ENCODE results near the gene HELZ2.
"Not testable (repeated sequence)": the region's sequence is repeated elsewhere in the genome, so short reads cannot be mapped to it uniquely, and the experiment has no call there.

Gene HELZ2, protein sequence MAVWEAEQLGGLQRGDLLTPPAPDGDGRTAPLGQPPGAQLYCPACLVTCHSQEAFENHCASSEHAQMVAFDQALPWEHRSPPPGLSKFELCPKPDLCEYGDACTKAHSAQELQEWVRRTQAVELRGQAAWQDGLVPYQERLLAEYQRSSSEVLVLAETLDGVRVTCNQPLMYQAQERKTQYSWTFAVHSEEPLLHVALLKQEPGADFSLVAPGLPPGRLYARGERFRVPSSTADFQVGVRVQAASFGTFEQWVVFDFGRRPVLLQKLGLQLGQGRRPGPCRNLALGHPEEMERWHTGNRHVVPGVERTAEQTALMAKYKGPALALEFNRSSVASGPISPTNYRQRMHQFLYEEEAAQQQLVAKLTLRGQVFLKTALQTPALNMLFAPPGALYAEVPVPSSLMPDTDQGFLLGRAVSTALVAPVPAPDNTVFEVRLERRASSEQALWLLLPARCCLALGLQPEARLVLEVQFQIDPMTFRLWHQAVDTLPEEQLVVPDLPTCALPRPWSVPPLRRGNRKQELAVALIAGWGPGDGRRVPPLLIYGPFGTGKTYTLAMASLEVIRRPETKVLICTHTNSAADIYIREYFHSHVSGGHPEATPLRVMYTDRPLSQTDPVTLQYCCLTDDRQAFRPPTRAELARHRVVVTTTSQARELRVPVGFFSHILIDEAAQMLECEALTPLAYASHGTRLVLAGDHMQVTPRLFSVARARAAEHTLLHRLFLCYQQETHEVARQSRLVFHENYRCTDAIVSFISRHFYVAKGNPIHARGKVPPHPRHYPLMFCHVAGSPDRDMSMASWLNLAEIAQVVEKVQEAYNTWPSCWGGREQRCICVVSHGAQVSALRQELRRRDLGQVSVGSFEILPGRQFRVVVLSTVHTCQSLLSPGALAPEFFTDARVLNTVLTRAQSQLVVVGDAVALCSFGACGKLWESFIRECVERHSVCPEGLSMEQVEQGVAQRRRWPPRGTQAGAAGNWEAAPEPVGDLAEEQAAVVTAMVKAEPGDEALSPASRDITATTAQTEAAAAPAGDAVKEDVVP (N-terminal part only)

DNA sequence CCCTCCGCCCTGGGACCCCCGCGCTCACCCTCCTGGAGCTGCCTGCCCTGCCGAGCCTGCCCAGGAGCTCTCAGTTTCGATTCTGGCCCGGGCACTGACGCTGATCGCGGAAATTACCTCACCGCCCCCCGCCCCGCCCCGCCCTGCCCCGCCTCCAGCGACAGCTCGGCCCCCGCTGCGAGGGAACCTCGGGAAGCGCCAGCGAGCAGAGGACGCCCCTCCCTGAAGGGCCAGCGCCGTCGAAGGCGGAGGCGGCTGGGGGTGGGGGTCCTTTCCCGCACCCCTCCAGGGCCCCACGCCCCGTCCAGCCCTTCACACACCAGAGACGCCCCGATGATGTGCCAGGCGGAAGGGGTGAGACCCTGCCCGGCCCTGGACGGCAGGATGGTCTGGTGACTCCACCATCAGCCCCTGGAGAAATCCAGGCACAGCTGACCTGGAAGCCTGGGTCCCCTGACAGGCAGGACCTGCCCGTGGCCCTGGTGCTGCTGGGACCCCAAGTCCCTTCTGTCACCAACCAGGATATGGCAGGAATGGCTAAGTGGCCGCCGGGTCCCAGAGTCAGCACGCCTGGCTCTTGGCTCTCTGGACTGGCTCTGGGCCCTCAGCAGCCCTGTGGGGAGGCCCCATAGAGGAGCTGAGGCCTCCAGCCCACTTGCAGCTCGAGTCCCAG, at the start of gene HELZ2:
Gene HELZ2 (minus strand): TSS at position 84 of the 673 bp plus-strand sequence. CDS start 1,854 bp downstream, outside the sequence.
- peak; percentile 65 for DNase-seq

DNA sequence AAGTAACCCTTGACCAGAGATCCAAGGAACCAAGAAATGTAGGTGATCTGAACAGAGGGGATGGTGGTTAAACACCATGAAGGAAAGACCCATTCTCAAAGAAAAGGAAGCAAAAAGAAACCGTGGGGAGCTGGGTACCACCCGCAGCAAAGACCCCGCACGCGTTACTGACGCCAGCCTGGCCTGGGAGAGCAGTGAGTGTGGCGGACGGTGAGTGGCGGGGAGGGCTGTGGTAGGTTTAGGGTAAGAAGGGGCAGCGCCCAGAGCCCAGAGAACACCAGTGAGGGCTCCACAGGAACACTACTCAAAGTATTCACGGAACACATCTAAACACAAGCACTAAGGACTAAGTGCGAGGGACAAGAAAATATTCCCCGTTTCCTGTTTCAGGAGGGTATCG, 48.7 kb upstream of the HELZ2 start:
- no peak for DNase-seq

DNA sequence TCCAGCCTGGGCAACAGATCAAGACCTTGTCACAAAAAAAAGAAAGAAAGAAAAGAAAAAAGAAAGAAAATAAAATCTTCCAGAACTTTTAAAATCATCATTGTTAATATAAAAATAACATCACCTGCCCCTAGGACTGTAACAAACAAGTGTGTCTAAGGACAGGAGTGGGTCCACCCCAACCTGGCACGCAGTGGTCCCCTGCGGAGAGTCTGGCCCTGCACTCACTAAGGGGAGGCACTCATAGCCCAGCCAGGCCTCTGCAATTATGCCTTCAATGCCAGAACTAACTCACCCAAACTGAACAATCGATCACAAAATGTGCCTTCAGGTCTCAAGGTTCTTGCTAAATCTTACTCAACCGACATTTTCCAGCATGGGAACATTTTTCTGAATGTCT, 48.1 kb upstream of the HELZ2 start:
- no peak for DNase-seq

DNA sequence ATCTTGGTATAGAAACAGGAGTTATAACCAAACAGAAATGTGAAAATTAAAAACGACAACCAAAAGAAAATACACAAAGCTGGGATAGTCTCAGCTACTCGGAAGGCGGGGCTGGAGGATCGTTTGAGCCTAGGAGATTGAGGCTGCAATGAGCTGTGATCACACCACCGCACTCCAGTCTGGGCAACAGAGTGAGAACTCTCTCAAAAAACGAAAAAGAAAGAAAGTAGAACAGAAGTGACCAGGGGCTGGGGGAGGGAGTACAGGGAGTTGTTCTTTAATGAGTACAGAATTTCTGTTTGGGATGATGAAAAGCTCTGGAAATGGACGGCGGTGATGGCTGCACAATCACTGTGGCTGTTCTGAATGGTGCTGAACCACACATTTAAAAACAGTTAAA, 47.0 kb upstream of the HELZ2 start:
- DNase-seq: no peak

DNA sequence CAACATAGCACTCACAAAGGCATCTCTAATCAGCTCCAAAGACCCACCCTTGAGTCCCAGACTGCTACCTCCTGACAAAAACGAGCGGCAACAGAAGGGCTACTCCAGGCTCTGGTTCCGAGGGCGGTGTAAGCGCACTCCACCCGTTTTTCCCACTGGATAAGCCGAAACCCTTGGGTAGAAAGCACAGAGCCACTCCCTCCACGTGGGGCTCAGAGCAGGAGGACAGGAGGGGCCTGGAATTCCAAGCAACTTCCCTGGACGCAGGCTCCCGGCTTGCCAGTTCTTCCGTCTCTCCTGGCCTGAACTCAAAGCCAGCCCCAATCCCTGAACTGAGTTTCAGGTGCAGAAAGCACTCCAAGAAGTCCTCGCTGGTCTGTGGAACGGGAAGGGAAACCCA, 45.5 kb upstream of the HELZ2 start:
- no peak for DNase-seq

DNA sequence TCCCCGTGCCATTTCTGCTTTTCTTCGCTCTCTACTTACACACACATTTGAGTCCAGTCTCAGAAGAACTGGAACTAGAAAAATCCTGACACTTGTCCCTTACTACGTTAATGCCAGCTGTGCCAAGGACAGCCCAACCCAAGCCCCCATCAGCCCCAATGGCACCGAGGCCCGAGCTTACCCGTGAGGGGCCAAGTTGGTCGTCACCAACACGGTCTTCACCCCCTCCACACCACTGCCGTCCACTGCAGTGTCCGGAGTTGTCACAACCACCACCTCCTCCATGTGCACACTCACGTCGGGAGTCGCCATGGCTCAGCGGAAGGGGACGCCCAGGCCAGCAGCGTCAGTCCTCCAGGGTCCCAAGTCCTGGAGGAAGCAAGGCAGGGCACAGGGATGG, 45.0 kb upstream of the HELZ2 start:
- DNase-seq: no peak

DNA sequence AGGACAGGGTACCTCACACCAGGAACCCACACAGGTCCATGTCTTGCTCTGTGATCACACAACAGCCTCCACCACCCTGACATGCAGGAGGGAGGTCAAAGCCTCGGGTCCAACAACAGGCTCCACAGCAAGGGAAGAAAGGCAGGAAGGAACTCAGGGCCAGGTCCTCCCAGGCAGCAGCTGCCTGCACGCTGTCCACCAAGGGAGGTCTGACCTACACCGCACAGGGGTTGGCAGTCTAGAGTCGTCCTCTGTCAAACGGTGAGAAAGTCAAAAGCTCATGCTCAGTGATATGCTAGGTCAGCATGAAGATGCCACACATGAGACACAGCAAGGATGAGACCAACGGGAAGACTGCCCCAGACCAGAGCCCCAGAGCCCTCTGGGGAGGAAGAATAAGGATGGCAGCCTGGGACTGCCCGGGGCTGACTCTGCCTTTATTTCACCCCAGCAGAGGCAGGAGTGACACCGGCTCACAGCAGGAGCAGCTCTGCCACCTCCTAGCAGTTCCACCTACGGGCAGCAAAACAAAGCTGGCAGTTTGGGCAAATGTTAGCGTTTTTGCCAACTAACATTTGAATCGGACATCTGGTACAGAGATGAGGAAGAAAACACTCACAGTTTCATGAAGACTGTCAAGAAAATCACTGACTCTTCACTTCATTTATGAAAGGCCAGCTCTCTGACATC, 44.4 kb upstream of the HELZ2 start:
- no peak for DNase-seq

DNA sequence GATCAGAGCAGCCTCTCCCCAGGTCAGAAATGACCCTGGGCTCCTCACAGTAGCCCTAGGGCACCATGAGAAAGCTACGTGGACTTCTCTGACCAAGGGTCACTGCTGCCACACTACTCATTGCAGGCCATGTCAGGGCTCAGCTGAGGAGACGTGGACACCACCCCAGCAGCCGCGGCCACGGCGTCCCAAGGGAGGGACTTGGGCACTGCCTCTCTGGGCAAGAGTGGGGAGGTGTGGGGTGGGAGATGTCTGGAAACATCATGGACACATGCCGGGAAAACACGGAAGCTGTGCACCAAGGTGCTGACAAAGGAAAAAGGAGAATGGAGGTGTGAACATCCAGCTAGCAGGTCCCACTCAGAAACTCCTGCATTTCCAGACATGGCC, 43.8 kb upstream of the HELZ2 start:
- DNase-seq: no peak

DNA sequence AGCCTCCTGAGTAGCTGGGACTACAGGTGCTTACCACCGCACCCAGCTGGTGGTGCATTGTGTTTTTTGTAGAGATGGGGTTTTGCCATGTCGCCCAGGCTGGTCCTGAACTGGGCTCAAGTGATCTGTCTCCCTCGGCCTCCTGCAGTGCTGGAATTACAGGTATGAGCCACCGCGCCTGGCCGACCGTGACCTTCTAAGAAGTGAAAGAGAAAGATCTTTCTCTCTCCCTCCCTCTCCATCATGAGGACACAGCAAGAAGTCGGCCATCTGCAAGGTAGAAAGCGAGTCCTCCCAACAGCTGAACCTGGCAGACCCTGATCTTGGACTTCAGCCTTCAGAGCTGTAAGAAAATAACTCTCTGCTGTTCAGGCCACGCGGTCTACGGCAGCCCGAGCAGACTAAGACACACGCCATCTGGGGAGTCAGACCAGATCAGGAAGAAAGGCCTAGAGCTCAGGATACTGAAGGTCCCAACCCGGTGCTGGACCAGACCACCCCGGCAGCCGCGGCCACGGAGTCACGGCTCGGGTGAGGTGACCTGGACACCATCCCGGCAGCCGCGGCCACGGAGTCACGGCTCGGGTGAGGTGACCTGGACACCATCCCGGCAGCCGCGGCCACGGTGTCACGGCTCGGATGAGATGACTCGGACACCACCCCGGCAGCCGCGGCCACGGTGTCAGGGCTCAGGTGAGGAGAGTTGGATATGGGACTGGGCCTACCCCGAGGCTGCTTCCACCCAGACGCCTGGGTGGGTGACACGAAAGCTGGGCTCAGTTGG, 43.2 kb upstream of the HELZ2 start:
- DNase-seq: no peak

DNA sequence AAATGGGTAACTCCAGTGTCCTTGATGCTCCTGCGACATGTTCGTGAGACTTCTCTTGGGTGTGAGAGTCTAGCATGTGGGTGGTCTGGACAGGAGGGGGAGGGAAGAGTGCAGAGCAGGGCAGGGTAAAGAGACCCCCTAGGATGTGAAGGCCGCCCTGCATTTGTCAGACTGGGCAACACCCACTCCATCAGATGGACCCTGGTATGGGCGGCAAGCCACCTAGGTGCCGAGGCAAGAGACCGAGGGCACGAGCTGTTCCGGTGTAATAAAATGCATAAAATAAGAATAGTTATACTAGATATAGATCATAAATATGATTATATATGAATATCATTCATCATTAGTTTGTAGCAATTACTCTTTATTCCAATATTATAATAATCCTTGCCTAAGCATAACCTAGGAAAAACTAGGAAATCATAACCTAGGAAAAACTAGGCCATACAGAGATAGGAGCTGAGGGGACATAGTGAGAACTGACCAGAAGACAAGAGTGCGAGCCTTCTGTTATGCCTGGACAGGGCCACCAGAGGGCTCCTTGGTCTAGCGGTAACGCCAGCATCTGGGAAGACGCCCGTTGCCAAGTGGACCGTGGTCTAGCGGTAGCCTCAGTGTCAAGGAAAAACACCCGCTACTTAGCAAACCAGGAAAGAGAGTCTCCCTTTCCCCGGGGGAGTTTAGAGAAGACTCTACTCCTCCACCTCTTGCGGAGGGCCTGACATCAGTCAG, 40.0 kb upstream of the HELZ2 start:
- not testable (repeated sequence) for DNase-seq

DNA sequence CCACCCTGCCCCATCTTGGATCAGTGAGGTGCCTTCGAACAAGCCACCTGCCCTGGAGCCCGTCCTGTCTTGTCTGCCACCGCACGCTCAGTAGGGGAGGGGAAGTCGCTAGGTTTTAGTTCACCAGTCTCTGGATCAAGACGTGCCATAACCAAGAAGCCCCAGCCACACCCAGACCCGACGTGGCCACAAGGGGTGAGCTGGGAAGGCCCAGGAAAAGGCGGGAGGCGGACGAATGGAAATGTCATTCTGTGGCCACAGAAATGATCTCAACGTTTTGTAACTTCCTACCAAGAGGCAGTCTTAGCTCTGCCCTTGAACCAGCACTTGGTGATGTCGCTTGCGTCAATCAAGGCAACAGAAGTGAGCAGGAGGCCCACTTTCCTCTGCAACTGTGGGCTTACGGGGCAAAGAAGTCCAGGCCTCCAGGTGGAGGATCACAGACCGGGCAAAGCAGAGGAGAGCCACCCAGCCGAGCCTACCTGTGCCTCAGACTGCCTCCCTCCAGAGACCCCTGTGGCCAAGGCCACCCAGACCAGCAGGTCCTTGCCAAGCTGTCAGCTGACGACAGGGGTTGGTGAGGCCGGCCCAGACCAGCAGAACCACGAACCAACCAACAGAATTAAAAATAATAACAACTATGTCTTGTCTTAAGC, 38.4 kb upstream of the HELZ2 start:
- DNase-seq: no peak

DNA sequence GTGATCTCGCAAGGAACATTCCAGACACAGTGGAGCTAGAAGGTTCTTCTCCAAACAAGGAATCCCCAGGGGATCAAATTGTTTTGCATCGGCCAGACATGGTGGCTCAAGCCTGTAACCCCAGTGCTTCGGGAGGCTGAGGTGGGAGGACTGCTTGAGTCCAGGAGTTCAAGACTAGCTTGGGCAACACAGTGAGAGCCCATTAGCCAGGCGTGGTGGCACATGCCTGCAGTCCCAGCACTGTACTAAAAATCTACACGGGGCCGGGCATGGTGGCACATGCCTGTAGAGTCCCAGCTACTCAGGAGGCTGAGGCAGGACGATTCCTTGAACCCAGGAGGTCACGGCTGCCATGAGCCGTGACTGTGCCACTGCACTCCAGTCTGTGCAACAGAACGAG, 37.6 kb upstream of the HELZ2 start:
- no peak for DNase-seq

DNA sequence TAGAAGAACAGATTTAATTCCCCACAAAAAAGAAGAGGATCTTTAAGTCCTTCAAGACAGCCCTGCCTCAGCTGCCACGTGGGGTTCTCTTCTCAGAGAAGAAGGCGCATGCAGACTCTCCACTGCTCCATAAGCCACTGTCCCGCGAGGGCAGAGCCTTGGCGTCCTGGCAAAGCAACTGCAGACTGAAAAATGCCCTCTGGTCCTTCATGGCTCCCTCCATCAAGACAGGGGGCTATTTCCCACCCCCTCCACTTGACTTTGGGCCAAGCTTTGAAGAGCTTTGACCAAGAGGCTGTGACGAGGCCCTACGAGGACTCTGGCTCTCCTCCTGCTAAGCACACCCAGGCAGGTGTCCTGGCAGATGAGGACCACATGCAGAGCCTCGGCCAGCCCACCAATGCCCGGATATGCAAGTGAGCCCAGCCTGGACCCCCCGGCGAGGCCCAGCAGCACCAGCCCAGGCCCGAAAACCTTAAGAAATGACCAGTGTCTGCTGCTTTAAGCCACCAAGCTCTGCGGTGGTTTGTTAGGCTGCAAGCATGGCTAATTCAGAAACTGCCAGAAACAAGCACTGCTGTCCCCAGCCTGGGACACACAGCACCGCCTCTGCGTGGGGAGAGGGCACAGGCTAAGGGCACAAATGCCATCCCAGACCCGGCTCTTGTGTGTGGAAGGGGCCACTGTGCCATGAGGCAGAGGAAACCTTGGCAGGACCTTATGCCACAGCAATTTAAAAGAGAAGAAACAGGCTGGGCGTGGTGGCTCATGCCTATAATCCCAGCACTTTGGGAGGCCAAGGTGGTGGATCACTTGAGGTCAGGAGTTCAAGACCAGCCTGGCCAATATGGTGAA, 36.8 kb upstream of the HELZ2 start:
- DNase-seq: no peak

DNA sequence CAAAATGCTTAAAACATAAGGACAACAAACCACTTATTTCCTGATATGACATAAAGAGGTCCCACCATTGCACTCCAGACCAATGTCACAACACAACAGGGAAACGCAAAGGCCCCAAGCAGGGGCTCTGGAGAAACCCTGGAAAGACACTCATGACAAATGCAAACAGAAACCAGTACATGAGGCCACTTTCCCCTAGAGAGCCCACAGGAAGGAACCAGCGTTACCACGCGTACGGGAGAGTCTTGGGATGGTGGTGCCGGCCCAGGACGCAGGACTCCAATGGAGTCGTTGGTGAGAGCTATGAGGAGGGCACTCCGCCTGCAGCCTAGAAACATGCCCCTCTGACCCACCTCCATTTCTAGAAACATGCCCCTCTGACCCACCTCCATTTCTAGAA, 32.6 kb upstream of the HELZ2 start:
- DNase-seq: no peak

DNA sequence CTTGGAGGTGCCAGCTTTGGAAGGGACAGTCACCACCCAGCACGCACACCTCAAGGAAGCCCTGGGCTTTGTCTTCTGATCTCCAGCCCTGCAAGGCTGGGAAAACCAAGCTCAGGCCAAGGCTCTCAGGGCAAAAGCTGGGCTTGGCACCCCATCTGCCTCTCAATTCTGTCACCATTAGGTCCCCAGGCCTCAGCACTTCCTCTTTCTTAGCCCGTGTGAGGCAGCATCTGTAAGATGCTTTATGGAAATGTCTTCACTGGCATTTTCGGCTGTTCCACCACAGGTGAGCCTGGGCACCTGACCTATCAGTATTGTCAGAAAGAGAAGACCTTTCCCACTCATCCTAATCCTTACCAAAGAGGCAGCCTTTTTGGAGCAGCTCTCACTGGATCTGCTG, 28.3 kb upstream of the HELZ2 start:
- no peak for DNase-seq

DNA sequence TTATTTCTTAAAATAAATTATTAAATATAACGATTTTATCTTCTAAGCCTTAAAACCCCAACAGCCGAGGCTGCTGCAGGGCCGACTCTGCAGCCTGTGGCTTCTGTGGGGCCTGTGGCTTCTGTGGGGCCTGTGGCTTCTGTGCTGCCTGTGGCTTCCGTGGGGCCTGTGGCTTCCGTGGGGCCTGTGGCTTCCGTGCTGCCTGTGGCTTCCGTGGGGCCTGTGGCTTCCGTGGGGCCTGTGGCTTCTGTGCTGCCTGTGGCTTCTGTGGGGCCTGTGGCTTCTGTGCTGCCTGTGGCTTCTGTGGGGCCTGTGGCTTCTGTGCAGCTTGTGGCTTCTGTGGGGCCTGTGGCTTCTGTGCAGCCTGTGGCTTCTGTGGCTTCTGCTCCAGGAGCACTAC, 27.6 kb upstream of the HELZ2 start:
- DNase-seq: not testable (repeated sequence)

DNA sequence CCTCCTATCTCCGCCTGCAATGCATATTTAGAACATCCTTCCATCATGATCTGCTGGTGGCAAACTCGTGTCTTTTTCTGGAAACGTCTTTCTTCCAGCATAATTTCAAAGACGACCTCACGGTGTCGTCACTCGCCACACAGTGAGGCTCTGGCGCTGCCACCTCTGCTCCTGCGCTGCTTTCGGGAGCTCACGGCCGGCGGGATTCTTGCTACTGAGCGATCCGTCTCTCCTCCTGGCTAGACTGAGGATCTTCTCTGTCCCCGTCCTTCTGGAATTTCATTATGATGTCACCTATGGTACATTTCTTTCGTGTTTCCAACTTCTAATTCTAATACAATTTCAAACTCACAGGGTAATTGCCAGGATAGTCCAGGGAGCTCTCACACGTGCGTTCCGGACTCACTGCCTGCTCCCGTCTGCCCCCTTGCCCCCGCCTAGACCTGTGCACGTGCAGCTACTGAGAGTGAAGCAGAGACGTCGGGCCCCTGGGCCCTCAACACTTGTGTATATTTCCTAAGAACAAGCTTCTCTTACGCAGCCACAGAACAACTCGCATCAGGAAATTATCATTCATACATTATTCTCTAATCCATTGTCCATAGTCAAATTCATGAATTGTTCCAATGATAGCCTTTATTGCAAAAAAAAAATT, 25.5 kb upstream of the HELZ2 start:
- DNase-seq: no peak

DNA sequence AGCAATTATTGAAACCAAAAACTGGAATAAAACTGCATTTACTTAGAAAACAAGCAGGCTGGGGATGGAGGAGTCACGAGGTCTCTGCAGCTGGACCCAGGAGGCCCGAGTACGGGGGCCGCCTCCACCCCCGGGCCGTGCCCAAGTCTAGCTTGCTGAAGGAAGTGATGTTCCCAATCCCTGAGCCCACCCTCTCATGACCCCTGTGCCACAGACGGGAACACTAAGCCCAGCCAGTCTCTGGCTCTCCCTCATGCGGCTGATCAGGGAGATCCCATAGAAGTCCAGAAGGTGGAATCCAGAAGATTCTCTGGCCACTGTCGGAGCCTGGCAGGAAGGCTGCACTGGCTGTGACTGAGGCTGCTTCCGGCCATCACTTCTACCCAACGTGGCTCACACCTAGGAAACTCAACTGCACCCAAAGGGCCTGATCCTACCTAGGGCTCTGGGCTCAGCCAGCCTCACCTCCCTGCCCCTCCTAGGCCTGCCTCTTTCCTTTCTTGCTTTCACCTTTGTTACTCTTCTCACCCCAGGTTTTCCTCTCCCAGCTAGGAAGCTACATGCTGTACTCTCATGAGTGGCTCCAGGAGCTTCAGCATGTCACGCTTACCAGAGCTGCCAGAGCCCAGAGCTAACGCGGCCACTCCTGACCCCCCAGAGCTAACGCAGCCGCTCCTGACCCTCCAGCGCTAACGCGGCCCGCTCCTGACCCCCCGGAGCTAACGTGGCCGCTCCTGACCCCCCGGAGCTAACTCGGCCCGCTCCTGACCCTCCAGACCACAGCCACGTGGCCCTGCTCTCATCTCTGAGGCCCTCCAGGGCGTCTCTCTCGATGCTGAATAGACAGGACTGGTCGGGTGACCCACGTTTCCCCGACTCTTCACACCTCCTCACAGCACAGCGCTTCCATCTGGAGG, 24.7 kb upstream of the HELZ2 start:
- DNase-seq: no peak

Data from NCI-H2227 treated with DMSO at 0.1 percent for 48 hours (cell line).